Activated CD8-positive, alpha-beta memory T cell treated with anti-CD3 and anti-CD28 coated beads, Interleukin-2, amount 10 ng/mL, durations not matched to agents 7 days and 5 days (primary cell): ENCODE data around the gene DSC3. TPM values are rescaled to one million over a fixed set of nuclear protein-coding genes. Genes with fewer than 3 reads are reported as not detected.

Source experiments
- total RNA-seq, 2 experiments: library from RNA; stranded (reverse); gene quantifications; one replicate each; pipeline ENCODE4 v1.2.3, GENCODE V29; 2021

Gene DSC3
- total RNA-seq, 2 experiments from 2014 or later: not detected

Other genes starting within 250 kb of the DSC3 start
- gene DSC2, start 59.7 kb upstream of the DSC3 start, total RNA-seq: not detected
- gene DSC1, start 120.1 kb upstream of the DSC3 start, total RNA-seq: not detected